ENCODE results near the gene MDK. TPM values are rescaled to one million over a fixed set of nuclear protein-coding genes. Genes with fewer than 3 reads are reported as not detected.

MDK gene
- total RNA-seq, 4 donors from 2014 or later = 34.4 to 309 (median 180) TPM

DNA sequence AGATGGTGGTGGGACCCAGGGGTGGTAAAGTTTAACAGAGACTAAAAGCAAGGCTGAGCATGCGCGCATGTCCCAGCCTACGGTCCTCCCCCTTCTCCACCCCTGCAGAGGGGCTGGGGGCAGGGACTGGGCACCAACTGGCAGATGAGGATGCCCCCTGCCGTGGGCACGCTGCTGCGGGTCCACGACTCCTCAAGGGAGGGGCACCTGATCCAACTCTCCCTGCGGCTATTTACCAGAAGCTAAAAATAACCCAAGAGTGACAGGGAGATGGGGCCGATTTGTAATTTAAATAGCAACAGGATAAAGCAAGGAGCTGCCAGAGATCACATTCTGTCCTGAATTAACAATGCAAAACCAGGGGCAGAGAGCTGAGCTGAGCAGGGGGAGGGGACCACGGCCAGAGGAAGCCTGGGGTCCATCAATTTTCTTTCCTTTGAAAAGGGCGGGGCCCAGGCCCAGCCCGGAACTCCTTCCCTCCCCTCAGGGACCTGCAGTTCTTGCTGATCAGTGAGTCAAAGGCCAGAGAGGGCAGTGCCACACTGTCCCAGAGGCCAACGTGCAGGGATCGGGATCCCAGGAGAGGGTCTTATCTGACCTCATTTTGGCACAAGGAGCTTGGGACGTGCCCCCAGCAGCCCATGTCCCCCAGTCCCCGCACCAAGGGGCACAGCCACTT, 42.3 kb upstream of the MDK start:
- 13 to 51% methylated on average over 3 to 16 of the region's 16 CpGs for WGBS, 2 donors (ENCODE audit: low coverage in 1 of 2)
- Histone ChIP-seq H3K4me1 (peaks cover 3 to 25% (median 6%) of the 10 kb centered on the region in 4 donors), H3K36me3 (no peaks in the 10 kb centered on the region), H3K27ac (peak overlapping the region; percentile 9 to 61 (median 50)), H3K27me3 (peaks cover 9% of the 10 kb centered on the region), H3K4me3 (peak overlapping the region in 1 of 4 donors; percentile 20), H3K9me3 (no peaks in the 10 kb centered on the region)
- in situ Hi-C loops (cut with MboI; ENCODE audit: low pct_ligation_motif_present in 1 of 4, low pct_unique_long_range_greater_than_20kb in 1 of 4, low sequenced_read_pairs in 3 of 4) = no loop called here
- TF ChIP-seq POLR2AphosphoS5 (IDR thresholded peaks at IDR 0.05) (no peak), EP300 (IDR thresholded peaks at IDR 0.05; ENCODE audit: low read depth) (no peak), POLR2A (IDR thresholded peaks at IDR 0.05) (no peak)
- TF ChIP-seq, protein P1, sequence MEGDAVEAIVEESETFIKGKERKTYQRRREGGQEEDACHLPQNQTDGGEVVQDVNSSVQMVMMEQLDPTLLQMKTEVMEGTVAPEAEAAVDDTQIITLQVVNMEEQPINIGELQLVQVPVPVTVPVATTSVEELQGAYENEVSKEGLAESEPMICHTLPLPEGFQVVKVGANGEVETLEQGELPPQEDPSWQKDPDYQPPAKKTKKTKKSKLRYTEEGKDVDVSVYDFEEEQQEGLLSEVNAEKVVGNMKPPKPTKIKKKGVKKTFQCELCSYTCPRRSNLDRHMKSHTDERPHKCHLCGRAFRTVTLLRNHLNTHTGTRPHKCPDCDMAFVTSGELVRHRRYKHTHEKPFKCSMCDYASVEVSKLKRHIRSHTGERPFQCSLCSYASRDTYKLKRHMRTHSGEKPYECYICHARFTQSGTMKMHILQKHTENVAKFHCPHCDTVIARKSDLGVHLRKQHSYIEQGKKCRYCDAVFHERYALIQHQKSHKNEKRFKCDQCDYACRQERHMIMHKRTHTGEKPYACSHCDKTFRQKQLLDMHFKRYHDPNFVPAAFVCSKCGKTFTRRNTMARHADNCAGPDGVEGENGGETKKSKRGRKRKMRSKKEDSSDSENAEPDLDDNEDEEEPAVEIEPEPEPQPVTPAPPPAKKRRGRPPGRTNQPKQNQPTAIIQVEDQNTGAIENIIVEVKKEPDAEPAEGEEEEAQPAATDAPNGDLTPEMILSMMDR (IDR thresholded peaks at IDR 0.05) = no peak
- intact Hi-C loops (cut with DNase I; ENCODE audit: low total_unique reads) = no loop called here
- no peak for DNase-seq

DNA sequence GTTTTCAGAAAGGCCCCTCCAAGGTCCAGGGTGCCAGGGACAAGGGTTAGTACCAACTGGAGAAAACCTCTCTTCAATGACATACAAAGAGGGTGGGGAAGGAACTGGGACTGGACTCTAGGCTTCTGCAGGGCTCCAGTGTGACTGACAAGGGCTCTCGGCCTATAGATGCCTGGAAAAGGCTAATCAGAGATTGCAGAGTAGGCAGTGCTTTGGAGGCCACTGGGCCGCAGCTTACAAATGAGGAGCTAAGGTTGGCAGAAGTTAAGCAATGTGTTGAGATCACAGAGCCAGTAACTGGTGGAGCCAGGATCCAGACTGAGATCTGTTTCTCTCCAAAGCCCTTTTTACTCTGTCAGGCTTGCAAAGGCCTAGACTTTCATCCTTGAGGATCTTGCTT, 41.7 kb upstream of the MDK start:
- peak overlapping the region in 3 of 4 donors; percentile 45 to 61 (median 55) for H3K27ac ChIP-seq
- 75% methylated on average over 2 of the region's 2 CpGs; no CpG with 5 or more reads in 1 of the 2 donors for WGBS, 2 donors (ENCODE audit: low coverage in 1 of 2)
- peaks cover 3 to 27% (median 6%) of the 10 kb centered on the region in 4 donors for H3K4me1 ChIP-seq
- no peaks in the 10 kb centered on the region for H3K9me3 ChIP-seq
- H3K27me3 ChIP-seq = peaks cover 2% of the 10 kb centered on the region
- DNase-seq = no peak
- no peak overlapping the region for H3K4me3 ChIP-seq
- in situ Hi-C loops (cut with MboI; ENCODE audit: low pct_ligation_motif_present in 1 of 4, low pct_unique_long_range_greater_than_20kb in 1 of 4, low sequenced_read_pairs in 3 of 4) = no loop called here
- intact Hi-C loops (cut with DNase I; ENCODE audit: low total_unique reads) = no loop called here
- no peaks in the 10 kb centered on the region for H3K36me3 ChIP-seq
- TF ChIP-seq EP300 (IDR thresholded peaks at IDR 0.05; ENCODE audit: low read depth) (no peak), POLR2AphosphoS5 (IDR thresholded peaks at IDR 0.05) (no peak), POLR2A (IDR thresholded peaks at IDR 0.05) (no peak)
- TF ChIP-seq, protein P1 (IDR thresholded peaks at IDR 0.05) = no peak

DNA sequence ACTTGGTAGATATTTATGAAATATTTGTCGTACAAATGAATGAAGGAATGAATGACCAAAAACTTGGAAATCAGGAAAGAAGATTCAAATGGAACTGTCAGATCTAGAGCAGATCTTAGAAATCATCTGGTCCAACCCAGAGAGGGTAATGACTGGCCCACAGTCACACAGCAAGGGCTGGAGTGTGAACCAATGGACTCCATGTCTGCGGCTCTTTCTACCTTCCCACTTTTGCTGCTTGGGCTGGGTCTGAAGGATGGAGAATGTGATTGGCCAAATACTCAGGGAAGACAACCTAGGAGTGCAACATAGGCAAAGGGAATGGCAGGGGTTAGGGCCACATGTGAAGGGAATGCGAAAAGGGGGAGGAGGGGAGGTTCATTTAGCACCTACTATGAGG, 40.0 kb upstream of the MDK start:
- DNase-seq = no peak
- no peaks in the 10 kb centered on the region for H3K36me3 ChIP-seq
- peak overlapping the region in 1 of 4 donors; percentile 21 for H3K27ac ChIP-seq
- H3K4me1 ChIP-seq = peaks cover 3 to 29% (median 6%) of the 10 kb centered on the region in 4 donors
- H3K9me3 ChIP-seq = no peaks in the 10 kb centered on the region
- H3K27me3 ChIP-seq = no peaks in the 10 kb centered on the region
- TF ChIP-seq, protein P1 (IDR thresholded peaks at IDR 0.05) = no peak
- TF ChIP-seq EP300 (IDR thresholded peaks at IDR 0.05; ENCODE audit: low read depth) (no peak), POLR2A (IDR thresholded peaks at IDR 0.05) (no peak), POLR2AphosphoS5 (IDR thresholded peaks at IDR 0.05) (no peak)
- in situ Hi-C loops (cut with MboI; ENCODE audit: low pct_ligation_motif_present in 1 of 4, low pct_unique_long_range_greater_than_20kb in 1 of 4, low sequenced_read_pairs in 3 of 4) = no loop called here
- intact Hi-C loops (cut with DNase I; ENCODE audit: low total_unique reads) = no loop called here
- H3K4me3 ChIP-seq = no peak overlapping the region
- WGBS, 2 donors (ENCODE audit: low coverage in 1 of 2) = 92 to 100% methylated on average over 1 to 3 of the region's 3 CpGs

DNA sequence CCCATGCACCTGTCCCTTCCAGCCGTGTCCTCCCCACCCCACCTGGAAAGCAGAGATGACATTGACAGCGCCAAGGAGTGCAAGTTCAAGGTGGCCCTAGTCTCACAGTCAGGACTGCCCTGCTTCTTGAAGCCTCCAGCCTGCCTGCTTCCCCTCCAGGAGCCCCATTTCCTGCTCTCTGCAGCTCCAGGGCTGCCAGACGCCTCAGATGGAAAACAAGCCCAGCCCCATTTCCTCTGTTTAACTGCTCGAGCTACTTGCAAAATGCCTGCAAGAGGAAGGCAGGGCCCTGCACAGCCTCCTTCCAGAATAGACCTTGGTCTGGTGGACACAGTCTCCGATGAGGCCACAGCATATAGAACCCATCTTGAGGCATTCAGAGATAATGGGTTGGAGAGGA, 39.2 kb upstream of the MDK start:
- Histone ChIP-seq H3K4me3 (no peak overlapping the region), H3K27ac (peak overlapping the region in 2 of 4 donors; percentile 1 to 21), H3K36me3 (no peaks in the 10 kb centered on the region), H3K9me3 (no peaks in the 10 kb centered on the region), H3K27me3 (no peaks in the 10 kb centered on the region), H3K4me1 (peaks cover 6 to 29% (median 7%) of the 10 kb centered on the region in 4 donors)
- in situ Hi-C loops (cut with MboI; ENCODE audit: low pct_ligation_motif_present in 1 of 4, low pct_unique_long_range_greater_than_20kb in 1 of 4, low sequenced_read_pairs in 3 of 4) = no loop called here
- no peak for TF ChIP-seq POLR2AphosphoS5 (IDR thresholded peaks at IDR 0.05)
- TF ChIP-seq, protein P1 (IDR thresholded peaks at IDR 0.05) = no peak
- no peak for TF ChIP-seq POLR2A (IDR thresholded peaks at IDR 0.05)
- TF ChIP-seq EP300 (IDR thresholded peaks at IDR 0.05; ENCODE audit: low read depth) = no peak
- no peak for DNase-seq
- intact Hi-C loops (cut with DNase I; ENCODE audit: low total_unique reads) = no loop called here
- WGBS, 2 donors (ENCODE audit: low coverage in 1 of 2) = 54 to 100% methylated on average over 1 to 5 of the region's 5 CpGs

Data from transverse colon (tissue), 4 donors.